IPS-NIHi7 (cell line): ENCODE results near the gene TLK2.
"Not testable (repeated sequence)": the region's sequence is repeated elsewhere in the genome, so short reads cannot be mapped to it uniquely, and the experiment has no call there.

Source experiments
- DNase-seq: peaks from one replicate; pipeline ENCODE4 v3.0.0; 2012; ENCODE audit warnings: mixed read lengths; ENCODE audit errors: extremely low spot score

TLK2 gene

DNA sequence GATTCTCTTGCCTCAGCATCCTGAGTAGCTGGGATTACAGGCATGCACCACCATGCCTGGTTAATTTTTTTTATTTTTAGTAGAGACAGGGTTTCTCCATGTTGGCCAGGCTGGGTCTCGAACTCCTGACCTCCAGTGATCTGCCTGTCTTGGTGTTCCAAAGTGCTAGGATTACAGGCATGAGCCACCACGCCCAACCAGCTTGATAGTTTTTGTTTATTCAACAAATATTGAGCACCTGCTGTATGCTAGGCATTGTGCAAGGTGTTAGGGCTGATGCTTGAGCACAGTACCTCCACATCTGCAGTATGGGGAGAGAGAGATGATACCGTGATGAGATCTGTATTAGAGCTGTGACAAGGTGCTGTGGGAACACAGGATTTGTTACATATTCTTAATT is 3.9 kb downstream of the TLK2 start:
- not testable (repeated sequence) for DNase-seq

DNA sequence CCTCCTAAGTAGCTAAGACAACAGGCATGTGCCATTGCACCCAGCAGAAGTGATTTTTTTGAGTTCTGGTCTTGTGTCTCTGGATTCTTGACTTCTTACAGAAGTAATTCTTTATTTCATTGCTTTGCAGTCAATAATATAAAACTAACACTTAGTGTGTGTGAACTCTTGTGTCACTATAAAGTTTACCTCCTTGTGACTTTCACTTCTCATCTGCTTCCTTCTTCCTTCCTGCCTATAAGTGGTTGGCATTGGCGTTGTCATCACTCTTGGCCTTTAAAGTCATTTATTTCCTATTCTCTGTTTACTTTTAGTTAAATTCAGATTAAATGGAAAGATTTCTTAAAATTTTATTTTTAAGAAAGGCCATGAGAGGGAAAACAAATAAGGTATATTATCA is 12.4 kb downstream of the TLK2 start:
- DNase-seq: not testable (repeated sequence)

DNA sequence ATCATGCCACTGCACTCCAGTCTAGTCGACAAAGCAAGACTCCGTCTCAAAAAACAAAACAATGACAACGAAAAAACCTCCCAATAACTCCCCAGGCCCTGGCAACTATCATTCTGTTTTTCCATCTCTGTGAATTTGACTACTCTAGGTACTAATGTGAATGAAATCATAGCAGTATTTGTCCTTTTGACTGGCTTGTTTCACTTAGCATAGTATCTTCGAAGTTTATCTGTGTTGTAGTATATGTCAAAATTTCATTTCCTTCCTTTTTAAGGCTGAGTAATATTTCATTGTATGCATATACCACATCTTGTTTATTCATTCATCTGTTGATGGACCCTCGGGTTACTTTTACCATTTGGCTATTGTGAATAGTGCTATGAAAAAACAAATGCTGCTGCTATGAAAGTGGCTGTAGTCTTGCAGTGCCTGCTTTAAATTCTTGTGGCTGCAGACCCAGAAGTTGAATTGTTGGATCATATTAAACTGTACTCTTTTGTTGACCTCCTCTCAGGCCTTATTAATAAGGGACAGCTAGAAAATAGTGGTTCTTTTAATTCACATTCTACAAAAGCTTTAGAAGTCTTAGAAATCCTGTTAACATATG is 14.5 kb downstream of the TLK2 start:
- DNase-seq: not testable (repeated sequence)

DNA sequence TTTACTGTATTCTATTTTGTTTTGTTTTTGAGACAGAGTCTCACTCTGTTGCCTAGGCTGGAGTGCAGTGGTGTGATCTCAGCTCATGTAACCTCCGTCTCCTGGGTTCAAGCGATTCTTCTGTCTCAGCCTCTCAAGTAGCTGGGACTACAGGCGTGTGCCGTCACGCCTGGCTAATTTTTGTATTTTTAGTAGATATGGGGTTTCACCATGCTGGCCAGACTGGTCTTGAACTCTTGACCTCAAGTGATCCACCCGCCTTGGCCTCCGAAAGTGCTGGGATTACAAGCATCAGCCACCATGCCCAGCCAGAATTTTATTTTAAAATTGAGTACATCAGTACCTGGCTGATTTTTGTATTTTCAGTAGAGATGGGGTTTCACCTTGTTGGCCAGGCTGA is 15.4 kb downstream of the TLK2 start:
- DNase-seq: not testable (repeated sequence)

- DNase-seq: not testable (repeated sequence)
Measured at GRCh38 chr17:62496344-62496743, 17.7 kb downstream of the TLK2 start.

DNA sequence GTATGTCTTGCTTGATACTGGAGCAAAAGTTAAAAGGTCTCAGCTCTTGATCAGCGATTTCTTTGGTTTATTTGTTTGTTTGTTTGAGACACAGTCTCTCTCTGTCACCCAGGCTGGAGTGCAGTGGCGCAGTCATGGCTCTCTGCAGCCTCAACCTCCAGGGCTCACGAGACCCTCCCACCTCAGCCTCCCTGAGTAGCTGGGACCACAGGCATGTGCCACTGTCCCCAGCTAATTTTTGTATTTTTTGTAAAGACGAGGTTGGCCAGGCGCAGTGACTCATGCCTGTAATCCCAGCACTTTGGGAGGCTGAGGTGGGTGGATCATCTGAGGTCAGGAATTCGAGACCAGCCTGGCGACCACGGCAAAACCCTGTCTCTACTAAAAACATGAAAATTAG is 20.2 kb downstream of the TLK2 start:
- DNase-seq: not testable (repeated sequence)

DNA sequence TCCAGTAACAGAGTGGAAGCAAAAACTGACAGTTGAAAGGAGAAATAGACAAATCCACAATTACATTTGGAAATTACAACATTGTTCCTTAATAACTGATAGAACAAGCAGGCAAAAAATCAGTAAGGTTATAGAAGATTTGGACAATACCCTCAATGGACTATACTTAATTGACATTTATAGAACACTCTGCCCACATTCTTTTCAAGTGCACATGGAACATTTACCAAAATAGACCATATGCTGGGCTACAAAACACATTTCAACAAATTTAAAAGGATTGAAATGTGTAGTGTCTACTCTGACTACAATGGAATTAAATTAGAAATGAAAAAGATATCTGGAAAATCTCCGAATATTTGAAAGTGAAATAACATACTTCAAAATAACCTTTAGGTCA is 21.8 kb downstream of the TLK2 start:
- DNase-seq: not testable (repeated sequence)

GRCh38 chr17:62504857-62505256 is 26.2 kb downstream of the TLK2 start:
- DNase-seq: not testable (repeated sequence)

GRCh38 chr17:62507191-62507836 is 28.7 kb downstream of the TLK2 start:
- DNase-seq: not testable (repeated sequence)

DNA sequence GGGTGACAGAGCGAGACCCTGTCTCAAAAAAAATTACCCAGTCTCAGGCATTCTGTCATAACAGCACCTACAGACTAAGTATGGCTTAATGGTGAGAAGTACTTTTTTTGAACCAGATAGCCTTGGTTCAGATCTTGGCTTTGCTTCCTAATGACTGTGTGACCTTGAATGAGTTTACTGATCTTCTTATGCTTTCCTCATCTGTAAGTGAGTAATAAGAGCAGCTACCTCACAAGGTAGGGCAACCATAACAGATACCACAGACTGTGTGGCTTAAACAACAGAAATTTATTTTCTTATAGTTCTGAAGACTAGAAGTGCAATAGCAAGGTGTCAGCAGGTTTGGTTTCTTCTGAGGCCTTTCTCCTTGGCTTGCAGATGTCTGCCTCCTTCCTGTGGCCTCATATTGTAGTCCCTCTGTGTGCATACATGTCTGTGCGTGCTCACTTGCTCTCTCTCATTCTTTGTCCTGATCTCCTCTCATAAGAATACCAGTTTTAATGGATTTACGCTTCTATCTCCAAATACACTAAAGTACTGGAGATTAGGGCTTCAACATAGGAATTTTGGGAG is 31.7 kb downstream of the TLK2 start:
- not testable (repeated sequence) for DNase-seq

GRCh38 chr17:62511014-62511413 is 32.4 kb downstream of the TLK2 start:
- not testable (repeated sequence) for DNase-seq

- DNase-seq: not testable (repeated sequence)
Measured at GRCh38 chr17:62516376-62516775, 37.8 kb downstream of the TLK2 start.

DNA sequence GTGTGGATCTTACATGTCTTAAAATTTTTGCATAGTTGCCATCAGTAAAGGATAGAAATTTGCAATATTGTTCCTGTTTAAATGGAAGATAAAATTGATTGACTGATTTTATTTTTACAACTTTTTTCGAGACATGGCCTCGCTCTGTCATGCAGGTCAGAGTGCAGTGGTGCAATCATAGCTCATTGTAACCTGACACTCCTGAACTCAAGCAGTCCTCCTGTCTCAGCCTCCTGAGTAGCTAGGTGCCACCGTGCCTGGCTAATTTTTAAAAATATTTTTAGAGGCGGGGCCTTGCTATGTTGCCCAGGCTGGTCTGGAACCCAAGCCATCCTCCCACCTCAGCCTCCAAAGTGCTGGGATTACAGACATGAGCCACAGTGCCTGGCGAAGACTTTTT is 42.7 kb downstream of the TLK2 start:
- DNase-seq: not testable (repeated sequence)

DNA sequence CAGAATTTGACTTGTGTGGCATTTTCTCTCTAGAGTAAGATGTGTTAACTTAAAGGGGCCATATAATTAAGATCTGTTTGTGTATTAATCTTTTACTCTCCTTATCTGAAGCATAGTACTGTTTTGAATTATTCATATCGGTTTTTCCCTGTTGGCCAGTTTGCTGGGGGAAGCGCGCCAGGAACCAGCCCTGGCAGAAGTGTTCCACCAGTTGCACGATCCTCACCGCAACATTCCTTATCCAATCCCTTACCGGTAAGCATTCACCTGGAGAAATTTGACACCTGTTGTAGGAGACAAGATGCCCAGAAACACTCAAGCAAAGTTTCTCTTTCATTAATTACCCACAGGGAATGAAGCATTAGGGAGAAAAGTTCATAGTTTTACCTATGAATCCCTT is 45.5 kb downstream of the TLK2 start:
- not testable (repeated sequence) for DNase-seq

GRCh38 chr17:62525317-62525716 is 46.7 kb downstream of the TLK2 start:
- DNase-seq: not testable (repeated sequence)

GRCh38 chr17:62530936-62531335 is 52.3 kb downstream of the TLK2 start:
- not testable (repeated sequence) for DNase-seq

GRCh38 chr17:62536557-62536956 is 57.9 kb downstream of the TLK2 start:
- not testable (repeated sequence) for DNase-seq

GRCh38 chr17:62541073-62541472 is 62.4 kb downstream of the TLK2 start:
- DNase-seq: not testable (repeated sequence)

DNA sequence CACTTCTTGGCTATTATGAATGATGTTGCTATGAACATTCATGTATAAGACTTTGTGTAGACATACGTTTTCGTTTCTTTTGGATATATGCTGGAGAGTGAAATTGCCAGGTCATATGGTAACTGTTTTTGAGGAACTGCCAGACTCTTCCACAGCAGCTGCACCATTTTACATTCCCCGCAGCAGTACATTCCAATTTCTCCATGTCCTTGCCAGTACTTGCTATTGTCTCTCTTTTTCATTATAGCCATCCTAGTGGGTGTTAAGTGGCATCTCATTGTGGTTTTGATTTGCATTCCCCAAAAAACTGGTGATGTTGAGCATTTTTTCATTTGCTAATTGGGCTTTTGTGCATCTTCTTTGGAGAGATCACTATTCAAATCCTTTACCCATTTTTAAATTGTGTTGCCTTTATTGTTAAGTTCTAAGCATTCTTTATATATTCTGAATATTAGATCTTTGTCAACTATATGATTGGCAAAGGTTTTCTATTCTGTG is 64.7 kb downstream of the TLK2 start:
- DNase-seq: not testable (repeated sequence)

GRCh38 chr17:62546066-62546465 is 67.4 kb downstream of the TLK2 start:
- DNase-seq: not testable (repeated sequence)

- not testable (repeated sequence) for DNase-seq
Measured at GRCh38 chr17:62552851-62553659, 74.4 kb downstream of the TLK2 start.

DNA sequence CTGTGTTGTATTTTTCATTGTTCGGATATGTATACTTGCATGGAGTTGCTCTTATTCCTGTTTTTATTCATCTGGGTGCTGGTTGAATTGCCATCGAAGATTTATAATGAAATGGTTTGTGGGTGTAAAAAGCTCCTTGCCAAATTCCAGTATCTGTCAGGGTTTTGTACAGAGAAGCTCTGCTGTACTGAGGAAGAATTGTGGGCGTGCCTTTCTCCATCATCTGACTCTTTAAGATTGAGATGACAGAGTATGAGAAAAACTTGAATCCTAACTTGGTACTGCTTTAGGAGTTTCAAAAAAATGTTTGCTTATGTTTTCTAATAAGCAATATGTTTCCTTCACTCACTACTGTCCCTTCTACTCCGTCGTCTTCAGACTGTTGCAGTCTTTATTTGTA is 78.9 kb downstream of the TLK2 start:
- not testable (repeated sequence) for DNase-seq
